Activated T-cell treated with anti-CD3 and anti-CD28 coated beads for 24 hours (primary cell): ENCODE measurements around the gene RAP1GDS1.
A peak's percentile ranks its signal among the peaks of the same experiment; 100 is the strongest.

Experiments
- DNase-seq: peaks from one replicate; pipeline ENCODE4 v3.0.0-alpha.2; 2020; ENCODE audit warnings: low read depth

The RAP1GDS1 gene

DNA sequence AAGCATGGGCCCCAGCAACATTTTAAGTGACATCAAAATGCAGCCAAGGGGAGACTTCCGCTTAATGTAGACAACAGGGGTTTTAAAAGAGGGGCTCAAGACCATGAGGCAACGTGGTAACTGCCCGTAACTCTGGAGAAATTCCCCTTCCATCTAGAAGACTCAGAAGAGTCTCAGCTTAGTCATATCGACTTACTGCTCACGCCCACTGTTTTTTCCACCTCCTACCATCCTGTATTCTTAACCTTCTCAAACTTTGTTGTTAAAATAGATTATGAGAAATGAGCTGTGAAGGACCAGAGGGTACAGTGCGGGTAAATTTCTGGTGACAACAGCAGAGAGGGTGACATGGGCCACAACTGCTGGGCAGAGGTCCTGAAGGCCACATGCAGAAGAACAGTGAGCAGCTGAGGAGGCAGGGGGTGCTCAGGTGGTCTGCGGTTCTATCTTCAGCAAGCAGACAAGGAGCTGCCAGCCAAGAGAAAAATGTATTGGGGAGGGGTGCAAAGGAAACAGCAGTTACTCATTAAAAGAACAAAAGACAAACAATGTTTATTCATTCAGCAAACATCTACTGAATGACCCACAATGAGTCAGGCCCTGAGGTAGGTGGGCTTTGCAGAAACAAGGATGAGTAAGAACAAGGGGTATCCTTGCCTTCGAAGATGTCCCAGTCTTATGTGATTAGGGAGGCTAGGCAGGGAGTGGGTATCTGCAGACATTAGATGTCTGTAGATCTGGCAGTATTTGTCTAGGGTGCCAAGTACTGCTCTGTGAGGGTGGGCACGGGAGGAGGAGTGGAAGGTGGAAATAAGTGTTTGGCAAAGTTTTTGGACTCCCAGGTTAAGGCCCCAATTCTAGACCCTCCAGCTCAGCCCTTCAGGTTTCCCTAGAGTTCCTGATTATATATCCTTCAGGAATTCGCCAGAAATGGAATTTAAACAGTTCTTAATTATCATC is 221.9 kb downstream of the RAP1GDS1 start:
- DNase-seq, result peak; percentile 36

DNA sequence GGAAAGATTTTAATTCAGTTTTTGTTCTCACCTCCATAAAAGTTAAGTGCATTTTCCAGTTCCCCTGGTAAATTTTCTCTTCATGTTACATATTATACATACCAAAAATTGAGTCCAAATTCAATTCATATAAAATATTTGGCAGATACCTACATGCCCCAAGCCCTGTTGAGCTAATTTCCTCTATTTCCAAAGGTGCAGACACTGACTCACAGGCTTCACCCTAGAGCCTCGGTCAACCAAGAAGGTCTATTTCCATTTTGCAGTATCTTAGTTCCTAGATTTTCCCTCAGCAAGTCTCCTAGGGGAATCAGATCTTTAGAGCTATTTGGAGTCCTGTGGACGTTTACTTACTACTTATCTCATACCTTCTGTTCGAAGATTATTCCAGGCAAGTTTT is 222.8 kb downstream of the RAP1GDS1 start:
- no peak for DNase-seq

DNA sequence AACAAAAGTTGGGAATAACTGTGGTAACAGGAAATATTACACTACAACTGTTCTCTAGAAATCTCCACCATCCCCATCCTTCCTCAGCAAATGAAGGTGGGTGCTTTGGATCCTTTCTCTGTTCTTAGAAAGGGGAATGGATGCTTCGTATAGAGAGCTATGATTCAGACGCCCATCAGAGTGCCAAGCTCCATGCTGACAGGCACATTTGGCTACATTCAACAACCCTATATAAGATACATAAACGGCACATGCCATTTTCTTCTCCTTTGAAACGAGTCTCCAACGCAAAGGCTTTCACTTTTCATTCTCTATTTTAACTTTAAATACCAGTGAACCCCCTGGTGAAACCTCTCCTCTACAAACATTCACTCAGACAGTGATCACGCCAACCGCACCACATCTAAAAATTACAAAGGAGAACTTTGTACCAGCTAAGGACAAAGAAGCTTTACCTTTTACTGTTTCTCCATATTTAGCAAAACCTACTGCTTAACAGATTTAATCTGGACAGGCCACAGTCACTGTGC is 224.7 kb downstream of the RAP1GDS1 start:
- DNase-seq, result no peak

DNA sequence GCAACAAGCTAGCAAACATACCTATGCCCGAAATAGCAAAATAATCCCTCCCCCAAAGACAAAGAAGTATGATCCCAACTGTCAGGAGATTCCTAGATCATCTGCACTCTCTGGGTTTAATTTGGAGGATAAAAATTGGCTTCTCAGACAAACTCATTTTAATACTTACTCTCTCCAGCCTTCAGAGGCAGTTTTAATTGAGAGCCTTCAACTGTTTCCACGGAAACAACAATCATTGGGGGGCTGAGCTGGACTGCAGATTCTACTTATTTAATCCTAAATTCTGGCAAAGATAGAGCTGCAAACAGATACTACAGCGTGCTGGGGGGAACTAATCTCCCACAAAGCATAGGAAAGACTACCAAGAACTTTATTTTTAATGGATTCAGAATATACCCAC is 229.1 kb downstream of the RAP1GDS1 start:
- no peak for DNase-seq

DNA sequence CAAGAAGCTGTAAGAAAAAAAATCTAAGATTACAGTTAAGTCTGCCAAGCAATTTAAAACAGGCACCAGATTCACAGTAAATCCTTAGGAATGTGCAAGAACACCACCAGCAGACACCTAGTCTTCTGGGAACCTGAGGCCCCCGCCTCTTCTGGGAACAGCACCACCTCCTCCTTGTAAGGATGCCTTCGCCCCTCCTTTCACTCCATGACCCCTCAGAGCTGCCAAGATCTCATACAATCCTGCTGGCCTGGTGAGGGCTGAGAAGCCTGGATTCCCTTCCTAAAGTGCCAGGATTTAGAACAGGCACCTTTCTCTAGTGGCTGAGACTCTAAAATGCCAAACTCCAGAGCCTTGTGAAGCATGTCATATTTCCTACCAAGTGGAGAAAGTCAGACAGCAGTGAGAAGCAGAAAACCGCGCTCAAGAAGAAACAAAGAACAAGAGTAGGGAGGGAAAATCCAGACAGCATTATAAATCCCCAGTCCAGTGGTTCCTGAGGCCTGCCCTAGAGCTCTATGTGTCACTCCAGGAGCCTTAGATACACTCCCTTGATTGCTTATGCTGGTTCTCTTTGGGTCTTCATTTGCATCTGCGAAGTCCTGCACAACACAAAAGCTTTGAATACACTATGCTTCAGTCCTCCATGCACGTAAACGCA is 230.8 kb downstream of the RAP1GDS1 start:
- no peak for DNase-seq

DNA sequence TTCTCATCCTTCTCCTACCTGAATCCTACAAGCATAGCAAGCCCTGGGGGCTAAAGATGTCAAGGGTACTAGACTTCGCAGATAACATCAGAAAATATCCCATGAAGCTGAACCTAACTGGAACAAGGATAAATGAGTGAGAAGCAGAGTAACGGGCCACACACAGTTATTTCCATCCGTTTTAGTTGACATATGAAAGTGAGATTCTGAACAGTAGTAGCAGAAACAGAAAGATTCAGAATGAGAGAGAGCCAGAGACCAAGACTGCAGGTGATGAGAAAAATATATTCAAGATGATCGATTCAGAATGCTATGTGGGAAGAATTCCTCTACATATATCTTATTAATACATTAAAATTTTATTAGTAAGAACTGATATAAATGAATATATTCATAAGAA is 232.1 kb downstream of the RAP1GDS1 start:
- DNase-seq, result no peak
